ENCODE data around the gene OSER1.

Gene OSER1

DNA sequence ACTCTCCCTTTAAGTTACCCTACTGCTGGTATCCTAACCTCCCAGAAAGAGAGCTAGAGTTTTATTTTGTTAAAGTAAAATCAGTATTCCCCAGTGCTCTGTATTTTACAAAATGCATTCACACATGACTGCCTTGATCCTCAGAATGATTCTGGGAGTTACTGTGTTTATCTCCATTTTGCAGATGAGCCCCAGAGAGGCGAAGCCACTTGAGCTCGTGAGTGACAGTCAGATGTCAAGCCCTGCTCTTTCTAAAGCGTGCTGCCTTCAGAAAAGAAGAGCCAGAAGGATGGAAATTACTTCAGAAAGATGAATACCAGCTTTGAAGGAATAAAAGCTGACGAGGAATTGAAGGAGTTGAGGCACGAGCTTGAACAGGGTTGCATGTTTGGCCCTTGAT, 14.1 kb upstream of the OSER1 start:
- H3K4me1 ChIP-seq (ENCODE audit: control insufficient read depth, insufficient read depth, low read length), result 0 out of 2 replicates have a peak, but pooled peaks cover 5% of the 10 kb centered on the region
- H3K9me3 ChIP-seq (ENCODE audit: control insufficient read depth, insufficient read depth, low read length), result no peaks in the 10 kb centered on the region
- H3K36me3 ChIP-seq (ENCODE audit: control insufficient read depth, insufficient read depth, low read length), result no peaks in the 10 kb centered on the region
- no peak overlapping the region for H3K9ac ChIP-seq (ENCODE audit: low read depth, low read length)
- no peak overlapping the region for H3K27ac ChIP-seq (ENCODE audit: low read depth, low read length)
- H3K27me3 ChIP-seq (ENCODE audit: control insufficient read depth, insufficient read depth, low read length), result no peaks in the 10 kb centered on the region
- H3K4me3 ChIP-seq (ENCODE audit: low read depth, low read length), result no peak overlapping the region

DNA sequence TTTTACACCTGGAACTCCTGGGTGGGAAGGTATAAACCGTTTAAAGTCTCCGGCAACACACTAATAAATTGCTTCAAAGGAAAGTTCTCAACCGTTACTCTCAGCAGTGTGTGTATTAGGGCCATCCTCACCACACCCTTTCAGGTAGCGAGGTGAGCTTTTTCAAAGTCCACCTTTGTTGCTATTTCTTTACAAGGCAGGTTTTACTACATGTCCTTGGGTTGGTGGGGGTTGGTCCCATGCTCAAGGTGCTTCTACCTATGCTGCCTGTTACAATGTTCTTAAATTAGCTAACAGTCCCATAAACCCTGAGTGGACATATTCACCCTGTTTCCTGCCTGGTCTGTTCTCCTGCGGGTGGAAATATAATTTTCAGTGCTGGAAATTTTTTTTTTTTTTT, 13.2 kb upstream of the OSER1 start:
- Histone ChIP-seq H3K4me3 (ENCODE audit: low read depth, low read length) (no peak overlapping the region), H3K27ac (ENCODE audit: low read depth, low read length) (no peak overlapping the region), H3K27me3 (ENCODE audit: control insufficient read depth, insufficient read depth, low read length) (no peaks in the 10 kb centered on the region)

DNA sequence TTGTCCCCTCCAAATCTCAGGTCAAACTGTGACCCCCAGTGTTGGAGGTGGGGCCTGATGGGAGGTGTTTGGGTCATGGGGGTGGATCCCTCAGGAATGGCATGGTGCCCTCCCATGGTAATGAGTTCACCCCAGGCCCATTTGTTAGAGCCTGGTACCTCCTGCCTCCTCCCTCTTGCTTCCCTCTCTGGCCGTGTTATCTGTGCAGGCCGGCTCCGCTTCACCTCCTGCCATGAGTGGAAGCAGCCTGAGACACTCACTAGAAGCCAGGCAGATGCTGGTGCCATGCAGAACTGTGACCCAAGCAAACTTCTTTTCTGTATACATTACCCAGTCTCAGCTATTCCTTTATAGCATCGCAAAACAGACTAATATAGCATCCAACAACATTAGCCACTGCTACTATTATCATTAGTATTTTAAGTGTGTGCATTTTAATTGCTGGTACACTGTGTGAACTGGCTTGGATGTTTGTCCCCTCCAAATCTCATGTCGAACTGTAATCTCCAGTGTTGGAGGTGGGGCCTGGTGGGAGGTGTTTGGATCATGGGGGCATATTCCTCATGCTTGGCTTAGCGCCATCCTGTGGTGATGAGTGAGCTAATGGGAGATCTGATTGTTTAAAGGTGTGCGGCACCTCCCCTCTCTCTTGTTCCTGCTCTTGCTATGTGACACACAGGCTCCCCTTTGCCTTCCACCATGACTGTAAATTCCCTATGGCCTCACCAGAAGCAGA, 12.2 kb upstream of the OSER1 start:
- no peak overlapping the region for H3K4me3 ChIP-seq (ENCODE audit: low read depth, low read length)
- H3K4me1 ChIP-seq (ENCODE audit: control insufficient read depth, insufficient read depth, low read length), result 0 out of 2 replicates have a peak, but pooled peaks cover 5% of the 10 kb centered on the region
- H3K27ac ChIP-seq (ENCODE audit: low read depth, low read length), result no peak overlapping the region
- no peaks in the 10 kb centered on the region for H3K36me3 ChIP-seq (ENCODE audit: control insufficient read depth, insufficient read depth, low read length)
- no peak overlapping the region for H3K9ac ChIP-seq (ENCODE audit: low read depth, low read length)
- no peaks in the 10 kb centered on the region for H3K9me3 ChIP-seq (ENCODE audit: control insufficient read depth, insufficient read depth, low read length)
- H3K27me3 ChIP-seq (ENCODE audit: control insufficient read depth, insufficient read depth, low read length), result no peaks in the 10 kb centered on the region

More for the DNA sequence above, 13.2 kb upstream of the OSER1 start:
- no peaks in the 10 kb centered on the region for H3K9me3 ChIP-seq (ENCODE audit: control insufficient read depth, insufficient read depth, low read length)
- H3K9ac ChIP-seq (ENCODE audit: low read depth, low read length), result no peak overlapping the region
- H3K4me1 ChIP-seq (ENCODE audit: control insufficient read depth, insufficient read depth, low read length), result 0 out of 2 replicates have a peak, but pooled peaks cover 5% of the 10 kb centered on the region
- no peaks in the 10 kb centered on the region for H3K36me3 ChIP-seq (ENCODE audit: control insufficient read depth, insufficient read depth, low read length)

DNA sequence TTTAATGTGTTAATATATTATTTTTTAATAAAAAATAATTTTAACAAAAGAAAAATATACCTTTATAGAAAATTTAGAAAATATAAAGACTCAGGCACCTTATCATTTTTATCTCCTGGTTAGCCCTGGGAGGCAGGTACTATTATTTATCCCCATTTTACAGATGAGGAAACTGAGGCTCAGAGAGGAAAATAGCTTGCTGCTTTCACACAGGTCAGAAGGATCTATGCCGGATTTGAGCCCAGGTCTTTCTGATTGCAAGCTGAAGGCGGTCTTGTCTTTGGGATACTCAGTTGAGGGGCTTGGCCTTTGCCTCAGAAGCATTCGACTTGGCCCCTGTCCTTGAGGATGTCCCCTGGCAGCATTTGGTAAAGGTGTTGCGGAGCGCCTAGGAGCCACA, 11.5 kb upstream of the OSER1 start:
- no peaks in the 10 kb centered on the region for H3K27me3 ChIP-seq (ENCODE audit: control insufficient read depth, insufficient read depth, low read length)
- H3K9me3 ChIP-seq (ENCODE audit: control insufficient read depth, insufficient read depth, low read length), result no peaks in the 10 kb centered on the region
- H3K4me1 ChIP-seq (ENCODE audit: control insufficient read depth, insufficient read depth, low read length), result 0 out of 2 replicates have a peak, but pooled peaks cover 5% of the 10 kb centered on the region
- H3K9ac ChIP-seq (ENCODE audit: low read depth, low read length), result no peak overlapping the region
- no peaks in the 10 kb centered on the region for H3K36me3 ChIP-seq (ENCODE audit: control insufficient read depth, insufficient read depth, low read length)
- no peak overlapping the region for H3K27ac ChIP-seq (ENCODE audit: low read depth, low read length)
- H3K4me3 ChIP-seq (ENCODE audit: low read depth, low read length), result no peak overlapping the region

DNA sequence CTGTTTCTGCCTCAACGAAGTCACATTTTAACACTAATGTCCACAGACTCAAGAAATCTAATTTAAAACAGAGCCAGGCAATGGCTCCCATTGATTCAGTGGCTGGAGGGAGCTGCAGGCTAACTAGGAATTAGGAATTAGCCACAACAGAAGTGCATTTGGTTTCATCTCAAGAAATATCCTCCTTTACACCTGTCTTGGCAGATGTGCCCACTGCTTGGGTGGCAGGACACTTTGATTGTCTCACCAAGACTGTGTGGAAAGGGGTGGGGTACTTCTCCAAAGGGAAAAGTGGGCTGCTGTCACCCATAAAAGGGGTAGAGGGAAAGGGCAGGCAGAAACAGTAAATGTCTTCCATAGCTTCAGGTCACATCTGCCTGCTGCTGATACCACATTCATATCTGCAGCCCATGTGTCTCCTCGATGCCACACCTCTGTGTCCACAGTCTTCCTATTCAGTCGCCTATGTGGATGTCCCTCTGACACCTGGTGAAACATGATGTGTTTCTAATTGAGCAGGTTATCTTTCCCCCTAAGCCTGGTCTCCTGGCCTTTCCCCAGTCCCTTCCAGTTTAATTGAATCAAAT, 10.9 kb upstream of the OSER1 start:
- Histone ChIP-seq H3K4me3 (ENCODE audit: low read depth, low read length) (no peak overlapping the region), H3K4me1 (ENCODE audit: control insufficient read depth, insufficient read depth, low read length) (0 out of 2 replicates have a peak, but pooled peaks cover 5% of the 10 kb centered on the region), H3K27ac (ENCODE audit: low read depth, low read length) (no peak overlapping the region), H3K9ac (ENCODE audit: low read depth, low read length) (no peak overlapping the region), H3K36me3 (ENCODE audit: control insufficient read depth, insufficient read depth, low read length) (no peaks in the 10 kb centered on the region), H3K27me3 (ENCODE audit: control insufficient read depth, insufficient read depth, low read length) (no peaks in the 10 kb centered on the region), H3K9me3 (ENCODE audit: control insufficient read depth, insufficient read depth, low read length) (no peaks in the 10 kb centered on the region)

DNA sequence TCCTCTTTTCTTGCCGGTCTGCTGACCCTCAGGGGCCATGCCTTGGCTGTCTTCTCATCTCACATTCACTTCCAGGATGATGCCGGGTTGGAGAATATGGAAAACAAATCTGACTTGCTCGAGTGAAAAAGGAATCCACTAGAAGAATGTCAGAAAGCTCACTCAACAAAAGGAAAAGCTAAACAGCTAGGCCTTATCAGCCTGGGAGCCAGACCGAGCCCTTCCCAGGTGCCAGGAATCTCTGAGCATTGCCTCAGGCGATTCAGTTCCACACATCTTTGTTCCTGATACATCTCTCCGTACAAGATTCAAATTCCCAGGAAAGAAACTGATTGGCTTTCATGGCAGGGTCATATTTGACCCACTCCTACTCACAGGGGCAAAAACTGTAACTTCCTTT, 9.2 kb upstream of the OSER1 start:
- peak overlapping the region; percentile 15 for H3K27ac ChIP-seq (ENCODE audit: low read depth, low read length)
- H3K36me3 ChIP-seq (ENCODE audit: control insufficient read depth, insufficient read depth, low read length), result no peaks in the 10 kb centered on the region
- 0 out of 2 replicates have a peak, but pooled peaks cover 5% of the 10 kb centered on the region for H3K4me1 ChIP-seq (ENCODE audit: control insufficient read depth, insufficient read depth, low read length)
- no peaks in the 10 kb centered on the region for H3K27me3 ChIP-seq (ENCODE audit: control insufficient read depth, insufficient read depth, low read length)
- no peak overlapping the region for H3K9ac ChIP-seq (ENCODE audit: low read depth, low read length)
- H3K9me3 ChIP-seq (ENCODE audit: control insufficient read depth, insufficient read depth, low read length), result no peaks in the 10 kb centered on the region
- H3K4me3 ChIP-seq (ENCODE audit: low read depth, low read length), result no peak overlapping the region

DNA sequence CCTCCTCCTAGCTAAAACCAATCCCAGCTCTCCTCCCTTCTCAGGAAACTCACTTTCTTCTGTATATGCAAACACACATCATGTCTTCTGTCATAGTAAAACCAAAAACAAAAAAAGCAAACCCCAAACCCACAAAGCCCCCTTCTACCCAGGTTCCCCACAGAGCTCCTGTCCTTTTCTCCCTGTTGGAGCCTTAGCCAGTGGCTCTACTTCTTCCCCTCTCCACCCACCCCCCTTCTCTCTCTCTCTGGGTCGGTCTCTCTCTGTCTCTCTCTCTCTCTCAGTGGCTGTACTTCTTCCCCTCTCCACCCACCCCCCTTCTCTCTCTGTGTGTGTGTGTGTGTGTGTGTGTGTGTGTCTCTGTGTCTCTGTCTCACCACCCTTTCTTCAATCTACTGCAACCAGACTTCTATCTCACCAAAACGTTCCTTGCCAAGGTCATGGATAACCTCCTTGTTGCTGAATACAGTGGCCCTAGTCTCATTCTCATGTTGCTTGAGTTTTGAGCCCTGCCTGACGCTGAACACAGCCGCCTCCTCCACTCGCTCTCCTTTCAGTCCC, 8.7 kb upstream of the OSER1 start:
- H3K36me3 ChIP-seq (ENCODE audit: control insufficient read depth, insufficient read depth, low read length), result no peaks in the 10 kb centered on the region
- H3K9me3 ChIP-seq (ENCODE audit: control insufficient read depth, insufficient read depth, low read length), result no peaks in the 10 kb centered on the region
- H3K27ac ChIP-seq (ENCODE audit: low read depth, low read length), result peak overlapping the region; percentile 15
- no peak overlapping the region for H3K9ac ChIP-seq (ENCODE audit: low read depth, low read length)
- no peaks in the 10 kb centered on the region for H3K27me3 ChIP-seq (ENCODE audit: control insufficient read depth, insufficient read depth, low read length)
- 0 out of 2 replicates have a peak, but pooled peaks cover 5% of the 10 kb centered on the region for H3K4me1 ChIP-seq (ENCODE audit: control insufficient read depth, insufficient read depth, low read length)
- H3K4me3 ChIP-seq (ENCODE audit: low read depth, low read length), result no peak overlapping the region

DNA sequence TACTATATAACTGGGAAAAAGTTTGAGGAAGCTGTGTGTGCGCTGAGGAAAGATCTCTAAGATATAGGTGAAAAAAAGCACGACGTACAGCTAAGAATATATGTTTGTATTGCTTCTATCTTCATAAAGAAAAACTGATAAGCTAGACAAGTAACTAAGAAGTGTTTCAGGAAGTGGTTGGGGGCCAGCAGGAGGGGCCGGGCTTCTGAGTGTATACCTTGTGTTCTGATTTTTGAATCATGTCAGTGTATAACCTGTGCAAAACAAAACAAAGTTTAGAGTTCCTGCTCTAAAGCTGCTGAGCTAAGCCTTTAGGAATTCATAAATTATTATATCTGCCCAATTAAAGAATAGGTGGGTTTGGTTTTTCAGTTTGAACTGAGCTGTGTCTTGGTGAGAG, 7.9 kb upstream of the OSER1 start:
- H3K27ac ChIP-seq (ENCODE audit: low read depth, low read length), result no peak overlapping the region
- H3K4me3 ChIP-seq (ENCODE audit: low read depth, low read length), result no peak overlapping the region
- H3K36me3 ChIP-seq (ENCODE audit: control insufficient read depth, insufficient read depth, low read length), result no peaks in the 10 kb centered on the region
- H3K4me1 ChIP-seq (ENCODE audit: control insufficient read depth, insufficient read depth, low read length), result 0 out of 2 replicates have a peak, but pooled peaks cover 10% of the 10 kb centered on the region
- no peaks in the 10 kb centered on the region for H3K27me3 ChIP-seq (ENCODE audit: control insufficient read depth, insufficient read depth, low read length)
- no peak overlapping the region for H3K9ac ChIP-seq (ENCODE audit: low read depth, low read length)
- H3K9me3 ChIP-seq (ENCODE audit: control insufficient read depth, insufficient read depth, low read length), result no peaks in the 10 kb centered on the region

DNA sequence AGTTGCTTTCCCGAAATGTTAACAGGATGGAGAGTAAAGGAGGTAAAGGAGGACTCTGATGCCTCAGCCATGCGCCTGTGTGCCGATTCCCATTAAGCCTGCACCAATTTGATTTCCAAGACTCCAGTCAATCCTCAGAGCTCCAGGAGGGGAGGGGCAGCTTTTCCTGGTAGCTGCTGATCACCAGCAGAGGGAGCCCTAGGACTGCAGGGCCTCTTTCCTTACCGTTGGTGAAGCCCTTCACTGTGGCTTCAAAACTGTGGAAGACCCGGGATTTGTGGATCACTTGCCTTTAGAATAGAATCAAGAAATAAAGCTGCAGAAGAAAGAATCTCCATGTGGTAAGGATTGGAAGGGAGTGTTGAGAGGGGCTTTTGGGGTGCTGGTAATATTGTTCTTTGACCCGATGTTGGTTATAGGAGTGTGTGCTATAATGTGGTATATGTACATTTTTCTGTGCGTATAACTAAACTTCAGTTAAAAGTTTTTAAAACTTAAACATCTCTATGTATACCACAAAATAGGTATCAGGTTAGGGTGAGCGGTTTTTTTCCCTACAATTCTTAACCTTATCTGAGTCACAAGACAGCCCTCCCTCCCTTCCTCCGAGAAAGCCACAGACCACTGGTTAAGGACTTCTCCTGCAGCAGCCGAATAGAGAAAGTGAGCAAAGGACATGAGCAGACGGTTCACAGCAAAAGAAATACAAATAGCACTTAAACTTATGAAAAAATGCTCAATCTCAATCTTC, 6.9 kb upstream of the OSER1 start:
- H3K27ac ChIP-seq (ENCODE audit: low read depth, low read length), result no peak overlapping the region
- H3K27me3 ChIP-seq (ENCODE audit: control insufficient read depth, insufficient read depth, low read length), result no peaks in the 10 kb centered on the region
- H3K9ac ChIP-seq (ENCODE audit: low read depth, low read length), result no peak overlapping the region
- H3K36me3 ChIP-seq (ENCODE audit: control insufficient read depth, insufficient read depth, low read length), result no peaks in the 10 kb centered on the region
- 0 out of 2 replicates have a peak, but pooled peaks cover 7% of the 10 kb centered on the region for H3K4me1 ChIP-seq (ENCODE audit: control insufficient read depth, insufficient read depth, low read length)
- H3K9me3 ChIP-seq (ENCODE audit: control insufficient read depth, insufficient read depth, low read length), result no peaks in the 10 kb centered on the region
- H3K4me3 ChIP-seq (ENCODE audit: low read depth, low read length), result no peak overlapping the region

DNA sequence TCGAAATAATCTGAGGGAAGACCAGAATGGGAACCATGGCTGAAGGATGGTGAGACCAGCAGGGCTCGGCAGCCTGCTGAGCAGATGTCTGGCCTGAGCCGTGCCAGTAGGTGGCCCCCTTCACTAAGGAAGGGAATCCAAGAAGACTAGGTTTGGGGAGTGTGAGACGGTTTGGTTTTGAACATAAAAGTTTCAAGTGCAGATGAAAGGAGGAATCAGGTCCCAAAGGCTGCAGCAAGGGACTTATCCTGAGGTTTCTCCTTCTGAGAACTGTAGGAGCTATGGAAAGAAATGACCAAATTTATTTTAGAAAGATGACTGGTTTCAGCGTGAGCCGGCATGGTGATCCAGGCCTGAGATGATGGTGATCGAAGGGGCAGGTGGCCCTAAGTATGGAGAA, 4.6 kb upstream of the OSER1 start:
- Histone ChIP-seq H3K27me3 (ENCODE audit: control insufficient read depth, insufficient read depth, low read length) (no peaks in the 10 kb centered on the region), H3K36me3 (ENCODE audit: control insufficient read depth, insufficient read depth, low read length) (no peaks in the 10 kb centered on the region), H3K9ac (ENCODE audit: low read depth, low read length) (no peak overlapping the region)

More for the DNA sequence above, 4.6 kb upstream of the OSER1 start:
- no peak overlapping the region for H3K4me3 ChIP-seq (ENCODE audit: low read depth, low read length)
- no peak overlapping the region for H3K27ac ChIP-seq (ENCODE audit: low read depth, low read length)
- peaks cover 15% of the 10 kb centered on the region for H3K4me1 ChIP-seq (ENCODE audit: control insufficient read depth, insufficient read depth, low read length)
- no peaks in the 10 kb centered on the region for H3K9me3 ChIP-seq (ENCODE audit: control insufficient read depth, insufficient read depth, low read length)
